Endothelial cell of umbilical vein (primary cell): ENCODE measurements around the gene MB21D2. TPM values are rescaled to one million over a fixed set of nuclear protein-coding genes. Genes with fewer than 3 reads are reported as not detected.

ENCODE experiments used
- BruUV-seq: library from RNA; stranded (reverse); fragments of 400-500 nt; replicated peaks from 2 replicates; lab custom pipeline; 2021; lab: Mats Ljungman, UMichigan
- CTCF ChIA-PET: fragments of 300-600, 350-600 bp; sonication (Branson Sonifier 250); formaldehyde crosslinking; loops from one replicate; lab custom pipeline; 2021; ENCODE audit warnings: antibody characterized with exemption, inconsistent platforms; lab: Charles Lee
- POLR2A ChIA-PET: fragments of 300-600, 350-600 bp; sonication (Branson Sonifier 250); formaldehyde crosslinking; loops from one replicate; lab custom pipeline; 2021; ENCODE audit warnings: antibody characterized with exemption, inconsistent platforms; lab: Charles Lee
- DNase-seq: peaks from one replicate; pipeline ENCODE4 v3.0.0-alpha.2; 2011; ENCODE audit warnings: low read depth, low spot score
- FAIRE-seq: peaks from 2 replicates; lab custom pipeline; 2011; peaks lifted over from hg19 to GRCh38; lab: Jason Lieb, UNC
- H2AFZ ChIP-seq: 2 replicates; pipeline ENCODE4 v1.6.0; 2012; ENCODE audit warnings: low read depth, low read length, control low read depth, inconsistent platforms
- H3K27ac ChIP-seq: 2 replicates; pipeline ENCODE4 v1.5.1; 2011; ENCODE audit warnings: low read depth, mild to moderate bottlenecking, control low read depth, low read length, moderate library complexity; ENCODE audit not compliant: insufficient read depth
- H3K27me3 ChIP-seq, 2 experiments: 2 replicates each; pipeline versions ENCODE4 v1.6.0 to v1.6.1; 2011; ENCODE audit warnings: low read length in 2 of 2, mixed read lengths in 1 of 2; ENCODE audit not compliant: control insufficient read depth in 2 of 2, insufficient read depth in 2 of 2
- H3K36me3 ChIP-seq, 2 experiments: 2 replicates in 1 of 2; 3 replicates in 1 of 2; pipeline ENCODE4 v1.5.1; 2011; ENCODE audit warnings: low read length in 2 of 2, mild to moderate bottlenecking in 1 of 2, moderate library complexity in 1 of 2; ENCODE audit not compliant: control insufficient read depth in 2 of 2, insufficient read depth in 2 of 2; ENCODE audit errors: extremely low read depth in 1 of 2
- H3K4me1 ChIP-seq: 3 replicates; pipeline ENCODE4 v1.5.1; 2011; ENCODE audit warnings: mild to moderate bottlenecking, low read length; ENCODE audit not compliant: control insufficient read depth, insufficient read depth; ENCODE audit errors: extremely low read depth
- H3K4me2 ChIP-seq: 2 replicates; pipeline ENCODE4 v1.6.1; 2011; ENCODE audit warnings: low read length, control low read depth, mixed read lengths; ENCODE audit not compliant: insufficient read depth
- H3K4me3 ChIP-seq, 3 experiments: fragments of 200-600 bp in 1 of 3; sonication (generic), shearing (Covaris generic) in 1 of 3; replicated peaks in 1 of 3; 2 replicates each; pipeline ENCODE4 v1.5.1; 2011 to 2016; ENCODE audit warnings: control low read depth in 3 of 3, low read length in 3 of 3, mild to moderate bottlenecking in 2 of 3, inconsistent platforms in 1 of 3, low read depth in 1 of 3, moderate library complexity in 1 of 3; ENCODE audit not compliant: insufficient read depth in 1 of 3
- H3K79me2 ChIP-seq: 2 replicates; pipeline ENCODE4 v1.6.0; 2012; ENCODE audit warnings: low read length, inconsistent platforms; ENCODE audit not compliant: control insufficient read depth, insufficient read depth
- H3K9ac ChIP-seq: replicated peaks from 2 replicates; pipeline ENCODE3; 2011; ENCODE audit warnings: low read length, control low read depth; ENCODE audit not compliant: insufficient read depth; ENCODE audit errors: extremely low read depth
- H3K9me1 ChIP-seq: replicated peaks from 3 replicates; pipeline ENCODE4 v1.6.0; 2011; ENCODE audit warnings: mild to moderate bottlenecking, low read length; ENCODE audit not compliant: control insufficient read depth, insufficient read depth; ENCODE audit errors: extremely low read depth
- H3K9me3 ChIP-seq: replicated peaks from 2 replicates; pipeline ENCODE4 v1.5.1; 2012; ENCODE audit warnings: low read length, inconsistent platforms; ENCODE audit not compliant: control insufficient read depth, insufficient read depth
- H4K20me1 ChIP-seq: replicated peaks from 2 replicates; pipeline ENCODE3; 2011; ENCODE audit warnings: mild to moderate bottlenecking, low read length; ENCODE audit not compliant: control insufficient read depth, insufficient read depth; ENCODE audit errors: extremely low read depth
- EZH2 ChIP-seq: IDR thresholded peaks from 2 replicates; pipeline ENCODE4 v1.6.1; 2012; ENCODE audit warnings: borderline replicate concordance, low read depth, mild to moderate bottlenecking, moderate library complexity, low read length, inconsistent platforms; ENCODE audit not compliant: severe bottlenecking
- FOS ChIP-seq: IDR thresholded peaks from 2 replicates; pipeline ENCODE4 v1.6.1; 2011; ENCODE audit warnings: mild to moderate bottlenecking, low read length, moderate library complexity, borderline replicate concordance; ENCODE audit not compliant: insufficient read depth
- GATA2 ChIP-seq: IDR thresholded peaks from 2 replicates; pipeline ENCODE4 v1.7.0; 2011; ENCODE audit warnings: low read depth, mild to moderate bottlenecking, moderate library complexity, mixed read lengths, low read length; ENCODE audit not compliant: insufficient read length, insufficient read depth
- JUN ChIP-seq: IDR thresholded peaks from 2 replicates; pipeline ENCODE4 v1.6.1; 2011; ENCODE audit warnings: borderline replicate concordance, low read depth; ENCODE audit not compliant: insufficient read length, insufficient read depth
- MAX ChIP-seq: IDR thresholded peaks from 2 replicates; pipeline ENCODE4 v1.6.1; 2011; ENCODE audit not compliant: insufficient read depth, insufficient read length
- MYC ChIP-seq: IDR thresholded peaks from one replicate; pipeline ENCODE4 v1.6.1; 2011; ENCODE audit warnings: mild to moderate bottlenecking, low read depth, low read length
- POLR2A ChIP-seq: IDR thresholded peaks from 2 replicates; pipeline ENCODE4 v1.6.1; 2012; ENCODE audit warnings: low read depth, mild to moderate bottlenecking, control low read depth, low read length
- POLR2AphosphoS5 ChIP-seq: IDR thresholded peaks from 2 replicates; pipeline ENCODE4 v1.6.1; 2012; ENCODE audit warnings: low read depth, mild to moderate bottlenecking, control low read depth, low read length, moderate library complexity; ENCODE audit not compliant: insufficient read depth
- dilution Hi-C: fragments of 300-500 bp; cut with MboI; formaldehyde crosslinking; loops from one replicate; pipeline ENCODE4 v1.15.0; 2019; ENCODE audit warnings: low sequenced_read_pairs; ENCODE audit not compliant: extremely low pct_ligation_motif_present
- intact Hi-C: fragments of 100-400 bp; cut with micrococcal nuclease; formaldehyde crosslinking; loops from one replicate; pipeline ENCODE4 v1.10.0; 2022
- polyA plus RNA-seq, 4 experiments: library from polyadenylated mRNA; depleted of rRNA in 3 of 4; stranded (reverse) in 3 of 4; unstranded in 1 of 4; fragments of >200 nt; gene quantifications; 2 replicates each; pipeline versions ENCODE4 v1.2.1 to v1.2.3, GENCODE V29; 2011 to 2012; ENCODE audit warnings: missing spikeins in 1 of 4
- total RNA-seq: library from RNA; stranded (reverse); gene quantifications from 2 replicates; pipeline ENCODE4 v1.2.3, GENCODE V29; 2021
- TF ChIP-seq, protein P1 (sequence below), 2 donors: IDR thresholded peaks; 1 replicate in 1 of 2; 2 replicates in 1 of 2; pipeline ENCODE4 v1.5.1; 2011; ENCODE audit warnings: low read length in 2 of 2, mild to moderate bottlenecking in 2 of 2, moderate library complexity in 2 of 2, control low read depth in 1 of 2, inconsistent platforms in 1 of 2, low read depth in 1 of 2; ENCODE audit not compliant: insufficient read depth in 1 of 2; ENCODE audit errors: extremely low read depth in 1 of 2

The MB21D2 gene
- total and polyA plus RNA-seq, 2 donors (not counting 3 experiments of a cell fraction or from before 2014, with no cell fraction given): 6.7 to 7.4 TPM

- no peak overlapping the region for H3K27ac ChIP-seq
- FAIRE-seq: no peak
These were observed 9.9 kb downstream of the MB21D2 start for GRCh38 chr3:192907784-192908183.

More at GRCh38 chr3:192907784-192908183, 9.9 kb downstream of the MB21D2 start:
- ChIA-PET CTCF (interaction anchor here (0.6 to 0.9 kb wide), 3 partner anchors 10 to 95 kb away, joined by 3 to 4 read pairs (median 3); partner anchors contain the start of gene MB21D2), POLR2A (no interaction called here)
- TF ChIP-seq FOS (no peak), MAX (no peak), GATA2 (no peak), EZH2 (no peak), MYC (no peak), JUN (no peak), POLR2A (no peak), POLR2AphosphoS5 (no peak)
- TF ChIP-seq, protein P1, sequence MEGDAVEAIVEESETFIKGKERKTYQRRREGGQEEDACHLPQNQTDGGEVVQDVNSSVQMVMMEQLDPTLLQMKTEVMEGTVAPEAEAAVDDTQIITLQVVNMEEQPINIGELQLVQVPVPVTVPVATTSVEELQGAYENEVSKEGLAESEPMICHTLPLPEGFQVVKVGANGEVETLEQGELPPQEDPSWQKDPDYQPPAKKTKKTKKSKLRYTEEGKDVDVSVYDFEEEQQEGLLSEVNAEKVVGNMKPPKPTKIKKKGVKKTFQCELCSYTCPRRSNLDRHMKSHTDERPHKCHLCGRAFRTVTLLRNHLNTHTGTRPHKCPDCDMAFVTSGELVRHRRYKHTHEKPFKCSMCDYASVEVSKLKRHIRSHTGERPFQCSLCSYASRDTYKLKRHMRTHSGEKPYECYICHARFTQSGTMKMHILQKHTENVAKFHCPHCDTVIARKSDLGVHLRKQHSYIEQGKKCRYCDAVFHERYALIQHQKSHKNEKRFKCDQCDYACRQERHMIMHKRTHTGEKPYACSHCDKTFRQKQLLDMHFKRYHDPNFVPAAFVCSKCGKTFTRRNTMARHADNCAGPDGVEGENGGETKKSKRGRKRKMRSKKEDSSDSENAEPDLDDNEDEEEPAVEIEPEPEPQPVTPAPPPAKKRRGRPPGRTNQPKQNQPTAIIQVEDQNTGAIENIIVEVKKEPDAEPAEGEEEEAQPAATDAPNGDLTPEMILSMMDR (IDR thresholded peaks at IDR 0.05; ENCODE audit: extremely low read depth in 1 of 2, insufficient read depth in 1 of 2, low read depth in 1 of 2, low read length in 2 of 2): no peak
- no peak overlapping the region for H3K9ac ChIP-seq
- no peaks in the 10 kb centered on the region for H3K4me1 ChIP-seq
- intact Hi-C loops (no loop called here), dilution Hi-C loops (no loop called here)
- no peaks in the 10 kb centered on the region for H4K20me1 ChIP-seq
- no peaks in the 10 kb centered on the region for H3K27me3 ChIP-seq
- no peak overlapping the region for H3K4me2 ChIP-seq
- H3K4me3 ChIP-seq: no peak overlapping the region
- DNase-seq: no peak
- no TSS peak for BruUV-seq
- H3K36me3 ChIP-seq: no peaks in the 10 kb centered on the region
- peaks cover under 1% of the 10 kb centered on the region for H3K79me2 ChIP-seq
- no peaks in the 10 kb centered on the region for H3K9me1 ChIP-seq
- H2AFZ ChIP-seq: no peak overlapping the region
- H3K9me3 ChIP-seq: no peaks in the 10 kb centered on the region
